ENCODE data around the gene PACRG.

The PACRG gene

GRCh38 chr6:162904069-162904663 lies 176.4 kb downstream of the PACRG start:
- Mint-ChIP-seq H3K27me3 (peaks cover 5% of the 10 kb centered on the region), H3K4me3 (no peak overlapping the region), H3K4me1 (no peaks in the 10 kb centered on the region), H3K9me3 (peaks cover 11 to 33% of the 10 kb centered on the region in 2 donors), H3K27ac (no peak overlapping the region)
- ATAC-seq (no peak), DNase-seq (no peak)

- DNase-seq = no peak
- Mint-ChIP-seq H3K9me3 (peaks cover 11 to 17% of the 10 kb centered on the region in 2 donors), H3K4me3 (no peak overlapping the region), H3K4me1 (no peaks in the 10 kb centered on the region), H3K27me3 (no peaks in the 10 kb centered on the region), H3K27ac (no peak overlapping the region)
- no peak for ATAC-seq
Observed at GRCh38 chr6:162906479-162906878, 178.7 kb downstream of the PACRG start.

GRCh38 chr6:162907876-162908481 lies 180.2 kb downstream of the PACRG start:
- no peaks in the 10 kb centered on the region for H3K4me1 Mint-ChIP-seq
- DNase-seq (no peak), ATAC-seq (no peak)
- H3K27ac Mint-ChIP-seq = no peak overlapping the region
- H3K4me3 Mint-ChIP-seq = no peak overlapping the region
- no peaks in the 10 kb centered on the region for H3K27me3 Mint-ChIP-seq
- H3K9me3 Mint-ChIP-seq = peaks cover 11 to 17% of the 10 kb centered on the region in 2 donors

- H3K4me3 Mint-ChIP-seq = no peak overlapping the region
- no peaks in the 10 kb centered on the region for H3K4me1 Mint-ChIP-seq
- DNase-seq (no peak), ATAC-seq (no peak)
- peaks cover 10 to 11% of the 10 kb centered on the region in 2 donors for H3K9me3 Mint-ChIP-seq
- H3K27me3 Mint-ChIP-seq = no peaks in the 10 kb centered on the region
- no peak overlapping the region for H3K27ac Mint-ChIP-seq
Observed at GRCh38 chr6:162913206-162913605, 185.4 kb downstream of the PACRG start.

- no peaks in the 10 kb centered on the region for H3K27me3 Mint-ChIP-seq
- H3K9me3 Mint-ChIP-seq = peaks cover 10 to 11% of the 10 kb centered on the region in 2 donors
- ATAC-seq = no peak
- H3K27ac Mint-ChIP-seq = no peak overlapping the region
- DNase-seq = no peak
- H3K4me3 Mint-ChIP-seq = no peak overlapping the region
- no peaks in the 10 kb centered on the region for H3K4me1 Mint-ChIP-seq
Observed at GRCh38 chr6:162917506-162917905, 189.7 kb downstream of the PACRG start.

GRCh38 chr6:162921062-162921461 lies 193.3 kb downstream of the PACRG start:
- no peak for DNase-seq
- no peak for ATAC-seq
- Mint-ChIP-seq H3K9me3 (peaks cover 15 to 25% of the 10 kb centered on the region in 2 donors), H3K4me3 (no peak overlapping the region), H3K4me1 (no peaks in the 10 kb centered on the region), H3K27me3 (no peaks in the 10 kb centered on the region), H3K27ac (no peak overlapping the region)

- Mint-ChIP-seq H3K27ac (no peak overlapping the region), H3K4me1 (no peaks in the 10 kb centered on the region), H3K9me3 (peaks cover 11 to 23% of the 10 kb centered on the region in 2 donors), H3K4me3 (no peak overlapping the region), H3K27me3 (no peaks in the 10 kb centered on the region)
- no peak for ATAC-seq
- no peak for DNase-seq
Observed at GRCh38 chr6:162921510-162922040, 193.8 kb downstream of the PACRG start.

- no peak for DNase-seq
- no peak overlapping the region for H3K4me3 Mint-ChIP-seq
- H3K9me3 Mint-ChIP-seq = peaks cover 14 to 27% of the 10 kb centered on the region in 2 donors
- ATAC-seq = no peak
- H3K27ac Mint-ChIP-seq = no peak overlapping the region
- no peaks in the 10 kb centered on the region for H3K27me3 Mint-ChIP-seq
- no peaks in the 10 kb centered on the region for H3K4me1 Mint-ChIP-seq
Observed at GRCh38 chr6:162922563-162923166, 194.9 kb downstream of the PACRG start.

GRCh38 chr6:162934844-162935243 lies 207.1 kb downstream of the PACRG start:
- DNase-seq (no peak), ATAC-seq (no peak)
- Mint-ChIP-seq H3K4me1 (no peaks in the 10 kb centered on the region), H3K4me3 (no peak overlapping the region), H3K27me3 (no peaks in the 10 kb centered on the region), H3K27ac (no peak overlapping the region), H3K9me3 (peaks cover 25% of the 10 kb centered on the region in 2 donors)

- Mint-ChIP-seq H3K27me3 (no peaks in the 10 kb centered on the region), H3K27ac (no peak overlapping the region), H3K9me3 (peaks cover 22 to 33% of the 10 kb centered on the region in 2 donors), H3K4me3 (no peak overlapping the region), H3K4me1 (no peaks in the 10 kb centered on the region)
- DNase-seq (no peak), ATAC-seq (no peak)
Observed at GRCh38 chr6:162940426-162940825, 212.7 kb downstream of the PACRG start.

- Mint-ChIP-seq H3K4me3 (no peak overlapping the region), H3K27me3 (no peaks in the 10 kb centered on the region)
- ATAC-seq = no peak
Observed at GRCh38 chr6:162941128-162941527, 213.4 kb downstream of the PACRG start.

GRCh38 chr6:162942866-162943265 lies 215.1 kb downstream of the PACRG start:
- DNase-seq = no peak
- Mint-ChIP-seq H3K27me3 (no peaks in the 10 kb centered on the region), H3K9me3 (peaks cover 36 to 42% of the 10 kb centered on the region in 2 donors)

More at GRCh38 chr6:162941128-162941527, 213.4 kb downstream of the PACRG start:
- DNase-seq = no peak
- Mint-ChIP-seq H3K9me3 (peaks cover 28 to 39% of the 10 kb centered on the region in 2 donors), H3K4me1 (no peaks in the 10 kb centered on the region), H3K27ac (no peak overlapping the region)

GRCh38 chr6:162943369-162943768 lies 215.6 kb downstream of the PACRG start:
- Mint-ChIP-seq H3K4me3 (no peak overlapping the region), H3K4me1 (no peaks in the 10 kb centered on the region), H3K9me3 (peaks cover 41 to 47% of the 10 kb centered on the region in 2 donors), H3K27ac (no peak overlapping the region), H3K27me3 (no peaks in the 10 kb centered on the region)
- ATAC-seq = no peak
- no peak for DNase-seq

More at GRCh38 chr6:162942866-162943265, 215.1 kb downstream of the PACRG start:
- Mint-ChIP-seq H3K27ac (no peak overlapping the region), H3K4me1 (no peaks in the 10 kb centered on the region), H3K4me3 (no peak overlapping the region)
- ATAC-seq = no peak

- Mint-ChIP-seq H3K4me3 (no peak overlapping the region), H3K27ac (no peak overlapping the region), H3K4me1 (no peaks in the 10 kb centered on the region), H3K9me3 (peaks cover 18 to 21% of the 10 kb centered on the region in 2 donors), H3K27me3 (no peaks in the 10 kb centered on the region)
- DNase-seq (no peak), ATAC-seq (no peak)
Observed at GRCh38 chr6:162951164-162951743, 223.5 kb downstream of the PACRG start.

- Mint-ChIP-seq H3K27me3 (no peaks in the 10 kb centered on the region), H3K4me1 (no peaks in the 10 kb centered on the region), H3K4me3 (no peak overlapping the region), H3K9me3 (peaks cover 11 to 14% of the 10 kb centered on the region in 2 donors), H3K27ac (no peak overlapping the region)
- ATAC-seq (no peak), DNase-seq (no peak)
Observed at GRCh38 chr6:162952423-162952822, 224.6 kb downstream of the PACRG start.

- Mint-ChIP-seq H3K4me1 (no peaks in the 10 kb centered on the region), H3K27ac (no peak overlapping the region), H3K27me3 (no peaks in the 10 kb centered on the region), H3K9me3 (peaks cover 16 to 33% of the 10 kb centered on the region in 2 donors), H3K4me3 (no peak overlapping the region)
- no peak for ATAC-seq
- no peak for DNase-seq
Observed at GRCh38 chr6:162957062-162957461, 229.3 kb downstream of the PACRG start.

All from stimulated activated naive CD8-positive, alpha-beta T cell treated with anti-CD3 and anti-CD28 coated beads, Interleukin-15, amount 100 ng/mL, for 72 hours (primary cell).